Measurements from ENCODE around the gene EML6.

DNA sequence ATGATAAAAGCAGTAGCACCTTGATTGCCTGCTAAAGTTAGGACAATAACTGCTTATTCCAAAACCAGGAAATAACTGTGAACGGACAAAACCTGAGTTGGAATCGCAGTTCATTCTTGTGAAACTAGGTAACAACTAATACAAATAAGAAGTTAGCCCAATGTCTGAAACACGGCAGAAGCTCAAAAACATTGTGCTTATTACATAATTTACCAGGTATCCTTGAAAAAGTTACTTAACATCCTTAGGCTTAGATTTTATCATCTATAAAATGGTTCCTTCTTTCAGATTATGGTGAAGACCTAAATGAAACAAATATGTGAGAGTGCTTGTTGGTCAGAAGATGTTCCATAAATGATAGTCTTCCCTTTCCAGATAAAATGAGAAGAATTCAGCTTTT, 294.4 kb downstream of the EML6 start:
- TF ChIP-seq RAD21 (conservative IDR thresholded peaks at IDR 0.05 in 1 of 2, IDR thresholded peaks at IDR 0.05 in 1 of 2) = no peak
- TF ChIP-seq, protein P1, sequence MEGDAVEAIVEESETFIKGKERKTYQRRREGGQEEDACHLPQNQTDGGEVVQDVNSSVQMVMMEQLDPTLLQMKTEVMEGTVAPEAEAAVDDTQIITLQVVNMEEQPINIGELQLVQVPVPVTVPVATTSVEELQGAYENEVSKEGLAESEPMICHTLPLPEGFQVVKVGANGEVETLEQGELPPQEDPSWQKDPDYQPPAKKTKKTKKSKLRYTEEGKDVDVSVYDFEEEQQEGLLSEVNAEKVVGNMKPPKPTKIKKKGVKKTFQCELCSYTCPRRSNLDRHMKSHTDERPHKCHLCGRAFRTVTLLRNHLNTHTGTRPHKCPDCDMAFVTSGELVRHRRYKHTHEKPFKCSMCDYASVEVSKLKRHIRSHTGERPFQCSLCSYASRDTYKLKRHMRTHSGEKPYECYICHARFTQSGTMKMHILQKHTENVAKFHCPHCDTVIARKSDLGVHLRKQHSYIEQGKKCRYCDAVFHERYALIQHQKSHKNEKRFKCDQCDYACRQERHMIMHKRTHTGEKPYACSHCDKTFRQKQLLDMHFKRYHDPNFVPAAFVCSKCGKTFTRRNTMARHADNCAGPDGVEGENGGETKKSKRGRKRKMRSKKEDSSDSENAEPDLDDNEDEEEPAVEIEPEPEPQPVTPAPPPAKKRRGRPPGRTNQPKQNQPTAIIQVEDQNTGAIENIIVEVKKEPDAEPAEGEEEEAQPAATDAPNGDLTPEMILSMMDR (IDR thresholded peaks at IDR 0.05) = no peak
- TF ChIP-seq REST (IDR thresholded peaks at IDR 0.05) = no peak
- no peak for TF ChIP-seq TP53 (CRISPR knock-in tag; IDR thresholded peaks at IDR 0.05)
- TF ChIP-seq, protein P2, sequence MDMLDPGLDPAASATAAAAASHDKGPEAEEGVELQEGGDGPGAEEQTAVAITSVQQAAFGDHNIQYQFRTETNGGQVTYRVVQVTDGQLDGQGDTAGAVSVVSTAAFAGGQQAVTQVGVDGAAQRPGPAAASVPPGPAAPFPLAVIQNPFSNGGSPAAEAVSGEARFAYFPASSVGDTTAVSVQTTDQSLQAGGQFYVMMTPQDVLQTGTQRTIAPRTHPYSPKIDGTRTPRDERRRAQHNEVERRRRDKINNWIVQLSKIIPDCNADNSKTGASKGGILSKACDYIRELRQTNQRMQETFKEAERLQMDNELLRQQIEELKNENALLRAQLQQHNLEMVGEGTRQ (IDR thresholded peaks at IDR 0.05) = no peak
- peak in 1 of 2 experiments; percentile 68; a peak in 3 of 4 replicates for TF ChIP-seq CEBPB (IDR thresholded peaks at IDR 0.05)

All from A549 (cell line).